ENCODE measurements around the gene IFT122.

IFT122 gene

GRCh38 chr3:129562803-129563202 lies 122.8 kb downstream of the IFT122 start:
- no peak for DNase-seq (ENCODE audit: low spot score)
- no peak overlapping the region for H3K4me3 Mint-ChIP-seq
- no peak overlapping the region for H3K27ac Mint-ChIP-seq
- peaks cover 3% of the 10 kb centered on the region for H3K27me3 Mint-ChIP-seq (ENCODE audit: low read depth)
- H3K9me3 Mint-ChIP-seq, result no peaks in the 10 kb centered on the region
- no peaks in the 10 kb centered on the region for H3K36me3 Mint-ChIP-seq (ENCODE audit: low read depth)
- peaks cover 6% of the 10 kb centered on the region for H3K4me1 Mint-ChIP-seq (ENCODE audit: low read depth)

- no peak overlapping the region for H3K27ac Mint-ChIP-seq
- peaks cover 1% of the 10 kb centered on the region for H3K27me3 Mint-ChIP-seq (ENCODE audit: low read depth)
- no peak for DNase-seq (ENCODE audit: low spot score)
- no peaks in the 10 kb centered on the region for H3K36me3 Mint-ChIP-seq (ENCODE audit: low read depth)
- H3K9me3 Mint-ChIP-seq, result no peaks in the 10 kb centered on the region
- no peak overlapping the region for H3K4me3 Mint-ChIP-seq
- peaks cover 1% of the 10 kb centered on the region for H3K4me1 Mint-ChIP-seq (ENCODE audit: low read depth)
These were observed 123.3 kb downstream of the IFT122 start for GRCh38 chr3:129563332-129563731.

- Mint-ChIP-seq H3K4me1 (ENCODE audit: low read depth) (no peaks in the 10 kb centered on the region), H3K9me3 (no peaks in the 10 kb centered on the region), H3K36me3 (ENCODE audit: low read depth) (no peaks in the 10 kb centered on the region), H3K27me3 (ENCODE audit: low read depth) (no peaks in the 10 kb centered on the region), H3K4me3 (no peak overlapping the region), H3K27ac (no peak overlapping the region)
- DNase-seq (ENCODE audit: low spot score), result no peak
These were observed 124.0 kb downstream of the IFT122 start for GRCh38 chr3:129563850-129564535.

- Mint-ChIP-seq H3K27ac (no peak overlapping the region), H3K36me3 (ENCODE audit: low read depth) (no peaks in the 10 kb centered on the region)
- no peak for DNase-seq (ENCODE audit: low spot score)
These were observed 125.1 kb downstream of the IFT122 start for GRCh38 chr3:129564981-129565644.

GRCh38 chr3:129565902-129566301 lies 125.9 kb downstream of the IFT122 start:
- no peak for DNase-seq (ENCODE audit: low spot score)
- Mint-ChIP-seq H3K4me3 (no peak overlapping the region), H3K27ac (no peak overlapping the region), H3K4me1 (ENCODE audit: low read depth) (no peaks in the 10 kb centered on the region), H3K9me3 (no peaks in the 10 kb centered on the region), H3K36me3 (ENCODE audit: low read depth) (no peaks in the 10 kb centered on the region), H3K27me3 (ENCODE audit: low read depth) (no peaks in the 10 kb centered on the region)

More at GRCh38 chr3:129564981-129565644, 125.1 kb downstream of the IFT122 start:
- H3K4me3 Mint-ChIP-seq, result no peak overlapping the region
- H3K27me3 Mint-ChIP-seq (ENCODE audit: low read depth), result no peaks in the 10 kb centered on the region
- H3K4me1 Mint-ChIP-seq (ENCODE audit: low read depth), result no peaks in the 10 kb centered on the region
- H3K9me3 Mint-ChIP-seq, result no peaks in the 10 kb centered on the region

- no peak overlapping the region for H3K4me3 Mint-ChIP-seq
- no peaks in the 10 kb centered on the region for H3K4me1 Mint-ChIP-seq (ENCODE audit: low read depth)
- H3K27ac Mint-ChIP-seq, result no peak overlapping the region
- no peaks in the 10 kb centered on the region for H3K9me3 Mint-ChIP-seq
- no peak for DNase-seq (ENCODE audit: low spot score)
- no peaks in the 10 kb centered on the region for H3K27me3 Mint-ChIP-seq (ENCODE audit: low read depth)
- no peaks in the 10 kb centered on the region for H3K36me3 Mint-ChIP-seq (ENCODE audit: low read depth)
These were observed 127.2 kb downstream of the IFT122 start for GRCh38 chr3:129567176-129567705.

- no peaks in the 10 kb centered on the region for H3K27me3 Mint-ChIP-seq (ENCODE audit: low read depth)
- H3K9me3 Mint-ChIP-seq, result no peaks in the 10 kb centered on the region
- H3K4me1 Mint-ChIP-seq (ENCODE audit: low read depth), result no peaks in the 10 kb centered on the region
- H3K27ac Mint-ChIP-seq, result no peak overlapping the region
- no peaks in the 10 kb centered on the region for H3K36me3 Mint-ChIP-seq (ENCODE audit: low read depth)
- no peak overlapping the region for H3K4me3 Mint-ChIP-seq
- DNase-seq (ENCODE audit: low spot score), result no peak
These were observed 127.9 kb downstream of the IFT122 start for GRCh38 chr3:129567939-129568338.

- Mint-ChIP-seq H3K9me3 (no peaks in the 10 kb centered on the region), H3K4me3 (no peak overlapping the region), H3K4me1 (ENCODE audit: low read depth) (no peaks in the 10 kb centered on the region), H3K36me3 (ENCODE audit: low read depth) (no peaks in the 10 kb centered on the region), H3K27ac (no peak overlapping the region), H3K27me3 (ENCODE audit: low read depth) (no peaks in the 10 kb centered on the region)
- no peak for DNase-seq (ENCODE audit: low spot score)
These were observed 129.8 kb downstream of the IFT122 start for GRCh38 chr3:129569856-129570255.

All from T-helper 2 cell treated with Interferon-gamma antibody and Interleukin-4, amounts not matched to agents 5 μg/mL and 100 μg/mL, for 36 hours (primary cell).